Subcutaneous adipose tissue (tissue), 4 donors: ENCODE results near the gene TSSC4. TPM values are rescaled to one million over a fixed set of nuclear protein-coding genes. Genes with fewer than 3 reads are reported as not detected.

Experiments
- CTCF ChIP-seq: fragments of 450-650 bp; IDR thresholded peaks from one replicate; pipeline ENCODE4 v1.5.1; 2016; ENCODE audit warnings: low read depth, mild to moderate bottlenecking, control low read depth, antibody characterized with exemption, moderate library complexity
- total RNA-seq, 4 donors: library from RNA; depleted of rRNA; stranded (reverse); fragments of >200 nt; gene quantifications; one replicate each; pipeline ENCODE4 v1.1.0, GENCODE V29; 2016

The TSSC4 gene
- total RNA-seq, 4 donors from 2014 or later = 19.5 to 36.0 (median 27.8) TPM

DNA sequence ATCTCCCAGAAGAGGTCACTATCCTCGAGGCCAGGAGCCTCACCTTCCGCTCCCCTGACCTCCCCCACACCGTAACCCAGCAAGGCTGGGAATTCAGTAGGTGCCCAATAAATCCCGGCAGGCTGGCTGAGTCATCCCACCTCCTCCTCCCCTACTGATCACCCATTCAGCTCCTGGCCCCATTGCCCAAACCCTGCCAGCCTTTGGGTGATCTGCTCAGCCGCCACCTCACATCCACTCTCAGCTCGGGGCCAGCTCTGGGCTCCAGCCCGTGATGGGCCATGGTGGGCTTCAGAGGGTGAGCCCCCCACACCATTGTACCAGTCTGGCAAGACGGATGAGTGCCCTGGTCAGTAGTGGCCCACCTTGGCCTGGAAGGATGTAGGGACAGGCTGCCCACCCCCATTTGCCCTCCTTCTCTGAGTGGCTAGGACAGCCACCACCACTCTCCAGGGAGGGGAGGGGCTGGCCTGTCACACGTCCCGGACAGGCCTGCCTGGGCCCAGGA, 35.5 kb downstream of the TSSC4 start:
- no peak for TF ChIP-seq CTCF

GRCh38 chr11:2436521-2437031, 36.0 kb downstream of the TSSC4 start:
- TF ChIP-seq CTCF = no peak

- TF ChIP-seq CTCF = no peak
Observed at GRCh38 chr11:2437516-2437915, 37.0 kb downstream of the TSSC4 start.

DNA sequence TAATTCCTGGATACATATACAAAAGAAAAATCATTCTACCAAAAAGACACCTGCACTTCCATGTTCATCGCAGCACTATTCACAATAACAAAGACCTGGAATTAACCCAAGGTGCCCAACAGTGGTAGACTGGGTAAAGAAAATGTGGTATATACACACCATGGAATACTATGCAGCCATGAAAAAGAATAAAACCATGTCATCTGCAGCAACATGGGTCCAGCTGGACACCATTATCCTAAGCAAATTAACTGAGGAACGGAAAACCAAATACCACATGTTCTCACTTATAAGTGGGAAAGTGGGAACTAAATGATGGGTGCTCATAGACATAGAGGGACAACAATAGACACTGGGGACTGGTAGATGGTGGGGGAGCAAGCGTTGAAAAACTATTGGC, 39.3 kb downstream of the TSSC4 start:
- no peak for TF ChIP-seq CTCF

DNA sequence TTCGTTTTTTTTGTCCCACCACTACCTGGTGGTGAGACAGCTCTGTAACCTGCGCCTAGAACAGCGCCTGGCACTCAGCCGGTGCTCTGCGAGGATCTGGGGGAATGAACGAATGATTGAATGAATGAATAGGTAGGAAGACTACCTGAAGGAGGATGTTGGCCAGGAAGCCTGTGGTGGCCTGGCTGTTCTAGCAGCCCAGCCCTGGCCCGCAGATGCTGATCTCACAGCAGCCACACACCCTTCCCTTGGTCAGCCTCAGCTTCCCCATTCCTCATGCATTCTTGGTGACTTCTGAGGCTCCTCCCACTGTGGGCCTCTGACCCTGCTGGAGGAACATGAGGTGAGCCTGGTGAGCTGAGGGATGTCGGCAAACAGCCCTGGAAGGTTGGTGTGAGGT, 40.1 kb downstream of the TSSC4 start:
- TF ChIP-seq CTCF = no peak

GRCh38 chr11:2441171-2441570, 40.6 kb downstream of the TSSC4 start:
- TF ChIP-seq CTCF = no peak

- TF ChIP-seq CTCF = no peak
Observed at GRCh38 chr11:2442589-2442988, 42.0 kb downstream of the TSSC4 start.
